Astrocyte (in vitro differentiated cells and primary cell): ENCODE data around the gene DLK1.

Source experiments
- CTCF ChIP-seq: IDR thresholded peaks from 2 replicates; pipeline ENCODE4 v1.5.1; 2011; ENCODE audit warnings: low read depth, mild to moderate bottlenecking, inconsistent platforms, low read length, moderate library complexity; ENCODE audit not compliant: insufficient read depth
- EZH2 ChIP-seq: IDR thresholded peaks from 2 replicates; pipeline ENCODE4 v1.6.1; 2012; ENCODE audit warnings: mild to moderate bottlenecking, low read length, inconsistent platforms; ENCODE audit not compliant: insufficient read depth

GRCh38 chr14:100730581-100730980, 3.9 kb downstream of the DLK1 start:
- no peak for TF ChIP-seq CTCF
- no peak for TF ChIP-seq EZH2
